Measurements from ENCODE around the gene PRR12.

DNA sequence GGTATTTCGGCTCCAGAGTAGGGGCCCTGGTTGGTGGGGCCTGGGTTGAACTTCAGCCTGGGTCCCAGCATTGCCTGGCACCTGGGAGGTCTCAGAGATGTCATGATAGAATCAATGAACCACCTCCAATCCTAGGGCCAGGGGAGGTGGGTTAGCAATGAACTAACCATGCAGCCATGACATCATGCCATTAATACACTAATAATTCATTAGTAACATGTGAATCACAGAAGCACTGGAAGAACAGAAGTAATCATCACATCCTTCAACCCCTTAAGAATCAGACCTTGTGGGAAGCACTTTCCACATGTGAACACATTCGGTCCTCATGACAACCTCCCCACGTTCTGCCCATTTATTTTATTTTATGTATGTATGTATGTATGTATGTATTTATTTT lies 17.6 kb upstream of the PRR12 start:
- TF ChIP-seq, protein P1, sequence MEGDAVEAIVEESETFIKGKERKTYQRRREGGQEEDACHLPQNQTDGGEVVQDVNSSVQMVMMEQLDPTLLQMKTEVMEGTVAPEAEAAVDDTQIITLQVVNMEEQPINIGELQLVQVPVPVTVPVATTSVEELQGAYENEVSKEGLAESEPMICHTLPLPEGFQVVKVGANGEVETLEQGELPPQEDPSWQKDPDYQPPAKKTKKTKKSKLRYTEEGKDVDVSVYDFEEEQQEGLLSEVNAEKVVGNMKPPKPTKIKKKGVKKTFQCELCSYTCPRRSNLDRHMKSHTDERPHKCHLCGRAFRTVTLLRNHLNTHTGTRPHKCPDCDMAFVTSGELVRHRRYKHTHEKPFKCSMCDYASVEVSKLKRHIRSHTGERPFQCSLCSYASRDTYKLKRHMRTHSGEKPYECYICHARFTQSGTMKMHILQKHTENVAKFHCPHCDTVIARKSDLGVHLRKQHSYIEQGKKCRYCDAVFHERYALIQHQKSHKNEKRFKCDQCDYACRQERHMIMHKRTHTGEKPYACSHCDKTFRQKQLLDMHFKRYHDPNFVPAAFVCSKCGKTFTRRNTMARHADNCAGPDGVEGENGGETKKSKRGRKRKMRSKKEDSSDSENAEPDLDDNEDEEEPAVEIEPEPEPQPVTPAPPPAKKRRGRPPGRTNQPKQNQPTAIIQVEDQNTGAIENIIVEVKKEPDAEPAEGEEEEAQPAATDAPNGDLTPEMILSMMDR (IDR thresholded peaks at IDR 0.05) = no peak
- TF ChIP-seq POLR2A (IDR thresholded peaks at IDR 0.05) = no peak
